Fibroblast of skin of back (primary cell): ENCODE data around the gene CDKN2AIP.
A peak's percentile ranks its signal among the peaks of the same experiment; 100 is the strongest.
"Not testable (repeated sequence)": the region's sequence is repeated elsewhere in the genome, so short reads cannot be mapped to it uniquely, and the experiment has no call there.

ENCODE experiments used
- DNase-seq: peaks from one replicate; pipeline ENCODE4 v3.0.0-alpha.2; 2013

The CDKN2AIP gene

GRCh38 chr4:183413234-183414200 is 30.9 kb upstream of the CDKN2AIP start:
- DNase-seq: no peak

- DNase-seq: no peak
These were observed 27.3 kb upstream of the CDKN2AIP start for GRCh38 chr4:183416879-183417755.

GRCh38 chr4:183422962-183423631 is 21.3 kb upstream of the CDKN2AIP start:
- DNase-seq: peak; percentile 85

- DNase-seq: no peak
These were observed 20.2 kb upstream of the CDKN2AIP start for GRCh38 chr4:183424109-183424744.

- no peak for DNase-seq
These were observed 17.9 kb upstream of the CDKN2AIP start for GRCh38 chr4:183426507-183426906.

GRCh38 chr4:183429489-183429888 is 14.9 kb upstream of the CDKN2AIP start:
- DNase-seq: no peak

GRCh38 chr4:183430317-183430993 is 14.0 kb upstream of the CDKN2AIP start:
- DNase-seq: peak; percentile 36

GRCh38 chr4:183430994-183431347 is 13.5 kb upstream of the CDKN2AIP start:
- DNase-seq: no peak

- DNase-seq: no peak
These were observed 12.8 kb upstream of the CDKN2AIP start for GRCh38 chr4:183431614-183432013.

GRCh38 chr4:183433183-183433582 is 11.3 kb upstream of the CDKN2AIP start:
- not testable (repeated sequence) for DNase-seq

GRCh38 chr4:183434264-183434663 is 10.2 kb upstream of the CDKN2AIP start:
- DNase-seq: no peak

GRCh38 chr4:183434666-183435190 is 9.7 kb upstream of the CDKN2AIP start:
- DNase-seq: peak; percentile 28

GRCh38 chr4:183435803-183436202 is 8.6 kb upstream of the CDKN2AIP start:
- DNase-seq: no peak

GRCh38 chr4:183436417-183436816 is 8.0 kb upstream of the CDKN2AIP start:
- DNase-seq: no peak

- DNase-seq: no peak
These were observed 7.0 kb upstream of the CDKN2AIP start for GRCh38 chr4:183437452-183437851.

- DNase-seq: peak; percentile 65
These were observed 5.8 kb upstream of the CDKN2AIP start for GRCh38 chr4:183438458-183439113.

- DNase-seq: no peak
These were observed 3.2 kb upstream of the CDKN2AIP start for GRCh38 chr4:183441276-183441675.

- no peak for DNase-seq
These were observed 702 bp upstream of the CDKN2AIP start for GRCh38 chr4:183443655-183444213.

GRCh38 chr4:183445097-183445428 is 627 bp downstream of the CDKN2AIP start:
- peak; percentile 23 for DNase-seq

- DNase-seq: no peak
These were observed 3.2 kb downstream of the CDKN2AIP start for GRCh38 chr4:183447646-183448045.

- no peak for DNase-seq
These were observed 4.0 kb downstream of the CDKN2AIP start for GRCh38 chr4:183448436-183448835.
